ENCODE results near the gene EVI2A.
"Not testable (repeated sequence)": the region's sequence is repeated elsewhere in the genome, so short reads cannot be mapped to it uniquely, and the experiment has no call there.

EVI2A gene

DNA sequence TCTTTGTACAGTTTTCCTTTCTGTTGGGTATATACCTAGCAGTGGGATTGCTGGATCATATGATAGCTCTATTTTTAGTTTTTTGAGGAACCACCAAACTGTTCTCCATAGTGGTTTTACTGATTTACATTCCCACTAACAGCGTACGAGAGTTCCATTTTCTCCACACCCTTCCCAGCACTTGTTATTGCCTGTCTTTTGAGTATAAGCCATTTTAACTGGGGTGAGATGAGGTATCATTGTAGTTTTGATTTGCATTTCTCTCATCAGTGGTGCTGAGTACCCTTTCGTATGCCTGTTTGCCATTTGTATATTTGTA is 6.7 kb downstream of the EVI2A start:
- H3K4me3 ChIP-seq (ENCODE audit: control insufficient read depth, low read depth, low read length), result no peak overlapping the region
- no peak for DNase-seq (ENCODE audit: low read depth)
- TF ChIP-seq, protein P1, sequence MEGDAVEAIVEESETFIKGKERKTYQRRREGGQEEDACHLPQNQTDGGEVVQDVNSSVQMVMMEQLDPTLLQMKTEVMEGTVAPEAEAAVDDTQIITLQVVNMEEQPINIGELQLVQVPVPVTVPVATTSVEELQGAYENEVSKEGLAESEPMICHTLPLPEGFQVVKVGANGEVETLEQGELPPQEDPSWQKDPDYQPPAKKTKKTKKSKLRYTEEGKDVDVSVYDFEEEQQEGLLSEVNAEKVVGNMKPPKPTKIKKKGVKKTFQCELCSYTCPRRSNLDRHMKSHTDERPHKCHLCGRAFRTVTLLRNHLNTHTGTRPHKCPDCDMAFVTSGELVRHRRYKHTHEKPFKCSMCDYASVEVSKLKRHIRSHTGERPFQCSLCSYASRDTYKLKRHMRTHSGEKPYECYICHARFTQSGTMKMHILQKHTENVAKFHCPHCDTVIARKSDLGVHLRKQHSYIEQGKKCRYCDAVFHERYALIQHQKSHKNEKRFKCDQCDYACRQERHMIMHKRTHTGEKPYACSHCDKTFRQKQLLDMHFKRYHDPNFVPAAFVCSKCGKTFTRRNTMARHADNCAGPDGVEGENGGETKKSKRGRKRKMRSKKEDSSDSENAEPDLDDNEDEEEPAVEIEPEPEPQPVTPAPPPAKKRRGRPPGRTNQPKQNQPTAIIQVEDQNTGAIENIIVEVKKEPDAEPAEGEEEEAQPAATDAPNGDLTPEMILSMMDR (conservative IDR thresholded peaks at IDR 0.05; ENCODE audit: control insufficient read depth, insufficient read depth, low read depth, low read length), result no peak

DNA sequence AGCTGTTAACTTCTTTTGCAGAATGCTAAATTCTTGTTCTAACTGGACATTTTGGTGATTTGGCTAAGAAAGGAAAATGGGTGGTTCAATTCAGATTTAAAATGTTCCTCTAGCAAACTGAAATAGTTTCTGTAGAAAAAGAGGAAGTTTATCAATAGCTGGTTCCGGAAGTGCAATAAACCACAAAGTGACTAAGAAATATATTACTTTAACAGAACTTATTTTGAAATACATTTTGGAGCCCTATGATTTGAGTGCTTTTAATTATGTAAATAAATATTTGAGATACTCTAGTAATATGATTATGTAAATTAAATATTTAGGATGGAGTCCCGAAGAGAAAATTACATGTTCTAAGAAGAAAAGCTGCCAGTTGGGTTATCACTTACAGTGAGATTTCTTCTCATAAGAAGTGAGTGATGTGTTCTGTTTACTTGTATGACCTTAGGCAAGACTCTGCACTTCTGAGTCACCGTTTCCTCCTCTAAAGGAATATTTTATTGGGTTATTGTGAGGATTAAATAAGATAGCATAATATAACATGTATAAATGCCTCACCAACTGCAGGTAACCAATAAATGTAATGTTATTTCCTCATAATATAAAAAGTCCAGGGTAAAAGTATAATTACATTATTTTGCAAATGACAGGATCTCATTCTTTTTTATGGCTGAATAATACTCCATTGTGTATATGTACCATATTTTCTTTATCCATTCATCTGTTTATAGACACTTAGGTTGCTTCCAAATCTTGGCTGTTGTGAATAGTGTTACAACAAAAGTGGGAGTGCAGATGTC is 7.2 kb downstream of the EVI2A start, which contains the start of gene EVI2B:
Gene EVI2B, minus strand, starts transcription at position 73 of the 800 bp plus-strand sequence. CDS start 8,445 bp downstream, outside the sequence.
- H3K4me3 ChIP-seq (ENCODE audit: control insufficient read depth, low read depth, low read length), result peak within 1 kb of the TSS; percentile 12
- DNase-seq (ENCODE audit: low read depth), result peak; percentile 77
- TF ChIP-seq, protein P1 (conservative IDR thresholded peaks at IDR 0.05; ENCODE audit: control insufficient read depth, insufficient read depth, low read depth, low read length), result no peak

DNA sequence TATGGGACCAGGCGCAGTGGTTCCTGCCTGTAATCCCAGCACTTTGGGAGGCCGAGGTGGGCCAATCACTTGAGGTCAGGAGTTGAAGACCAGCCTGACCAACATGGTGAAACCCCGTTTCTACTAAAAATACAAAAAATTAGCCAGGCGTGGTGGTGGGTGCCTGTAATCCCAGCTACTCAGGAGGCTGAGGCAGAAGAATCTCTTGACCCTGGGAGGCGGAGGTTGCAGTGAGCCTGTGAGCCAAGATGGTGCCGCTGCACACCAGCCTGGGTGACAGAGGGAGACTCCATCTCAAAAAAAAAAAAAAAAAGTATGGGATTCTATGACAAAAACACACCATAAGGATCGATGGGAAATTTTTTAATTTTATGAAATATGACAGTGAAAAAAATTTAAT is 9.2 kb downstream of the EVI2A start:
- H3K4me3 ChIP-seq (ENCODE audit: control insufficient read depth, low read depth, low read length); DNase-seq (ENCODE audit: low read depth): not testable (repeated sequence)

DNA sequence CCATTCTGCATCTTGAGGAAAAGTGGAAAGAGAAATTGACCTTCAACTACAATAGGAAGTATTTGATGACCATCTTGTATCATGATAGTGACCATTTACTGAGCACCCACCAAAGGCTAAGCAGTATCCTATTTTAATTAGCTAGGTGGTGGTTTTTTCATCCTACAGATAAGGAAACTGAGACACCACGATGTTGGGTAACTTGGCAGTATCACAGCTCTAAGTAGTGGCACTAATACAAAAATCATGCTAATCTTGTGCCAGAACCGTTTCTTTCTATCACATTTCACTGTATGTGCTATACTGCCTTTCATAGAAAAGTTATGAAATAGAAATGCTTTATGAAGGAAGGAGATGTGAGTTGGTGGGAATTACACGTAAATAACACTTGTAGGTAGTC is 9.9 kb downstream of the EVI2A start:
- TF ChIP-seq, protein P1 (conservative IDR thresholded peaks at IDR 0.05; ENCODE audit: control insufficient read depth, insufficient read depth, low read depth, low read length), result no peak
- H3K4me3 ChIP-seq (ENCODE audit: control insufficient read depth, low read depth, low read length), result no peak overlapping the region
- DNase-seq (ENCODE audit: low read depth), result no peak

DNA sequence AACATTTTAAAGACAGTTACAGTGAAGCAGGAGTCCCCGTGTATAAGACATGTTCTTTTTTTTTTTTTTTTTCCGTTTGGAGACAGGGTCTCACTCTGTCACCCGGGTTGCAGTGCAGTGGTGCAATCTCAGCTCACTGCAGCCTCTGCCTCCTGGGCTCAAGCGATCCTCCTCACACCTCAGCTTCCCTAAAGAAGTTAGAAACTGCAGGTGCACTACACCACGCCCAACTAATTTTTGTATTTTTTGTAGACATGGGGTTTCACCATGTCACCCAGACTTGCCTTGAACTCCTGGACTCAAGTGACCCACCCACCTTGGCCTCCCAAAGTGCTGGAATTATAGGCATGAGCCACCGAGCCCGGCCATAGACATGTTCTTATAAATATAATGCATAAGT is 10.5 kb downstream of the EVI2A start:
- TF ChIP-seq, protein P1 (conservative IDR thresholded peaks at IDR 0.05; ENCODE audit: control insufficient read depth, insufficient read depth, low read depth, low read length), result no peak
- DNase-seq (ENCODE audit: low read depth), result no peak
- H3K4me3 ChIP-seq (ENCODE audit: control insufficient read depth, low read depth, low read length), result no peak overlapping the region

DNA sequence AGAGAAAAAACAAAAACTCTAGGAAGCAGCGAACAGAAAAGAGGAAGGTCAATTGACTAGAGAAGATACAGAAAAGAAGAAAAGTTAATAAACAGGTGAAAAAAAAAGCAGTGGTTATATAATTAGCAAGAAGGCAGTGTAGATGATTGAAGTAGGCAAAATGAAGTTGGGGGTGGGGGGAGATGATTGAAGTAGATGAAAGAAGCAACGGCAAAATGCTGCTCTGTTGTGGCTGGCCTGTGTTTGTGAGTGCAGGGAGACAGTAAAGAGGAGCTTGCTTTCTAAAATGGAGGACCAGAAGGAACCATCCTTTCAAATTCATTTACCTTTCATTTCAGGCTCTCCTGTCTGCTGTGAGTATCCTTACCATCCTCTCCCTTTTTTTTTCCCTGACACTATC is 11.2 kb downstream of the EVI2A start:
- DNase-seq (ENCODE audit: low read depth), result no peak
- TF ChIP-seq, protein P1 (conservative IDR thresholded peaks at IDR 0.05; ENCODE audit: control insufficient read depth, insufficient read depth, low read depth, low read length), result no peak
- no peak overlapping the region for H3K4me3 ChIP-seq (ENCODE audit: control insufficient read depth, low read depth, low read length)

DNA sequence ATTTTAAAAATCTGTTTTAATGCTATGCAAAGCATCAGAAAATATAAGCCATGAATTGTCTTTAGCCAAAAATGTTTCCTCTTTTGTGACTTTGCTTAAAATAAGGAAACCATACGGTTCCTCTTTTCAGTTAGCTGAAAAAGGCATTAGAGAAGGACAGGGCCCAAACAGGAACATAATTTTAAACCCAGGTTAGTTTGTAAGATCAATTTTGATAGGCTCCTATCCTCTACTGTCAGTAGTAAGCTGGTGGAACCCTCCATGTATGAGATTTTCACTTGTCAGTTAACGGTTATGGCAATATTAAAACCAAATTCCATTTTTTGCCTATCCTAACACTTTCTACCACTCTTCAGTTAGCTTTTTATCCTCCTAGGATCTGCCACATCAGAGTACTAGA is 11.9 kb downstream of the EVI2A start:
- TF ChIP-seq, protein P1 (conservative IDR thresholded peaks at IDR 0.05; ENCODE audit: control insufficient read depth, insufficient read depth, low read depth, low read length), result no peak
- H3K4me3 ChIP-seq (ENCODE audit: control insufficient read depth, low read depth, low read length), result no peak overlapping the region
- no peak for DNase-seq (ENCODE audit: low read depth)
